ENCODE results near the gene EID2B. TPM values are rescaled to one million over a fixed set of nuclear protein-coding genes. Genes with fewer than 3 reads are reported as not detected.

EID2B gene
- total and polyA plus RNA-seq, 2 of the 13 experiments (the other 11 are each of a cell fraction or from before 2014, with no cell fraction given) = 2.5 to 3.7 TPM

- TF ChIP-seq ZBTB1 (CRISPR knock-in tag; IDR thresholded peaks at IDR 0.05; ENCODE audit: borderline replicate concordance) (no peak), ZZZ3 (CRISPR knock-in tag; IDR thresholded peaks at IDR 0.05; ENCODE audit: borderline replicate concordance) (peak; percentile 70), TOE1 (CRISPR knock-in tag; IDR thresholded peaks at IDR 0.05) (peak; percentile 94; the same call in 1 of the 2 replicates), FOXO1 (CRISPR knock-in tag; IDR thresholded peaks at IDR 0.05) (no peak), ARHGAP35 (CRISPR knock-in tag; IDR thresholded peaks at IDR 0.05; ENCODE audit: borderline replicate concordance) (peak; percentile 63), YEATS4 (CRISPR knock-in tag; IDR thresholded peaks at IDR 0.05; ENCODE audit: borderline replicate concordance) (peak; percentile 80), RAD21 (CRISPR knock-in tag; IDR thresholded peaks at IDR 0.05) (peak; percentile 74), SALL2 (CRISPR knock-in tag; IDR thresholded peaks at IDR 0.05) (peak; percentile 98), KAT2B (IDR thresholded peaks at IDR 0.05; ENCODE audit: borderline replicate concordance, low read depth, low read length) (no peak), SPEN (CRISPR knock-in tag; IDR thresholded peaks at IDR 0.05; ENCODE audit: low read depth) (peak; percentile 91), PCBP2 (optimal IDR thresholded peaks at IDR 0.05; ENCODE audit: low read depth, low read length, poor library complexity, severe bottlenecking) (no peak), NFE2L2 (IDR thresholded peaks at IDR 0.05; ENCODE audit: low read length) (no peak), ZHX1 (CRISPR knock-in tag; IDR thresholded peaks at IDR 0.05; ENCODE audit: low read depth) (peak; percentile 93), ZNF282 (IDR thresholded peaks at IDR 0.05; ENCODE audit: partially characterized antibody) (no peak), DRAP1 (CRISPR knock-in tag; IDR thresholded peaks at IDR 0.05) (no peak), NCOR1 (IDR thresholded peaks at IDR 0.05; ENCODE audit: borderline replicate concordance, low read length) (no peak), E2F1 (CRISPR knock-in tag; IDR thresholded peaks at IDR 0.05) (peak; percentile 40; the same call in 1 of the 2 replicates), NFATC3 (CRISPR knock-in tag; IDR thresholded peaks at IDR 0.05) (0 out of 2 replicates have a peak, but pooled peaks have one; percentile 71), BCL6 (CRISPR knock-in tag; IDR thresholded peaks at IDR 0.05) (peak; percentile 64; the same call in 1 of the 2 replicates), GMEB1 (CRISPR knock-in tag; IDR thresholded peaks at IDR 0.05; ENCODE audit: borderline replicate concordance) (peak; percentile 28), KLF12 (CRISPR knock-in tag; IDR thresholded peaks at IDR 0.05; ENCODE audit: borderline replicate concordance) (peak; percentile 92)
- TF ChIP-seq, protein P1, sequence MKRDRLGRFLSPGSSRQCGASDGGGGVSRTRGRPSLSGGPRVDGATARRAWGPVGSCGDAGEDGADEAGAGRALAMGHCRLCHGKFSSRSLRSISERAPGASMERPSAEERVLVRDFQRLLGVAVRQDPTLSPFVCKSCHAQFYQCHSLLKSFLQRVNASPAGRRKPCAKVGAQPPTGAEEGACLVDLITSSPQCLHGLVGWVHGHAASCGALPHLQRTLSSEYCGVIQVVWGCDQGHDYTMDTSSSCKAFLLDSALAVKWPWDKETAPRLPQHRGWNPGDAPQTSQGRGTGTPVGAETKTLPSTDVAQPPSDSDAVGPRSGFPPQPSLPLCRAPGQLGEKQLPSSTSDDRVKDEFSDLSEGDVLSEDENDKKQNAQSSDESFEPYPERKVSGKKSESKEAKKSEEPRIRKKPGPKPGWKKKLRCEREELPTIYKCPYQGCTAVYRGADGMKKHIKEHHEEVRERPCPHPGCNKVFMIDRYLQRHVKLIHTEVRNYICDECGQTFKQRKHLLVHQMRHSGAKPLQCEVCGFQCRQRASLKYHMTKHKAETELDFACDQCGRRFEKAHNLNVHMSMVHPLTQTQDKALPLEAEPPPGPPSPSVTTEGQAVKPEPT (CRISPR knock-in tag; IDR thresholded peaks at IDR 0.05; ENCODE audit: low read depth) = peak; percentile 97
Measured at GRCh38 chr19:39502640-39503417, 29.8 kb downstream of the EID2B start (continued).

Data from HepG2 (cell line).